Activated CD8-positive, alpha-beta memory T cell treated with anti-CD3 and anti-CD28 coated beads, Interleukin-2, amount 10 ng/mL, durations not matched to agents 7 days and 5 days (primary cell): Measurements from ENCODE around the gene FARS2. TPM values are rescaled to one million over a fixed set of nuclear protein-coding genes. Genes with fewer than 3 reads are reported as not detected.

Source experiments
- ATAC-seq: fragments of 150-1000 bp; cut with Tn5 transposase; one replicate; pipeline ENCODE4 v1.10.0; 2021; ENCODE audit warnings: moderate library complexity
- CTCF ChIA-PET: fragments of 350-600 bp; sonication (Branson Sonifier 250); formaldehyde crosslinking; loops from one replicate; lab custom pipeline; 2021; ENCODE audit warnings: antibody characterized with exemption; lab: Charles Lee
- DNase-seq: peaks from one replicate; pipeline ENCODE4 v3.0.0-alpha.2; 2020
- H3K27ac Mint-ChIP-seq: one replicate; pipeline ENCODE4 v1.8.0; 2021; ENCODE audit warnings: mild to moderate bottlenecking, mixed read lengths
- H3K27me3 Mint-ChIP-seq: one replicate; pipeline ENCODE4 v1.8.0; 2021; ENCODE audit warnings: mixed read lengths
- H3K36me3 Mint-ChIP-seq: one replicate; pipeline ENCODE4 v1.8.0; 2021; ENCODE audit warnings: mild to moderate bottlenecking, mixed read lengths
- H3K4me1 Mint-ChIP-seq: one replicate; pipeline ENCODE4 v1.8.0; 2021; ENCODE audit warnings: mixed read lengths
- H3K4me3 Mint-ChIP-seq: one replicate; pipeline ENCODE4 v1.8.0; 2021; ENCODE audit warnings: mild to moderate bottlenecking, moderate library complexity, mixed read lengths
- H3K9me3 Mint-ChIP-seq: one replicate; pipeline ENCODE4 v1.8.0; 2022; ENCODE audit warnings: low read depth, mixed read lengths
- total RNA-seq, 2 experiments: library from RNA; stranded (reverse); gene quantifications; one replicate each; pipeline ENCODE4 v1.2.3, GENCODE V29; 2021

Gene FARS2
- total RNA-seq, 2 experiments from 2014 or later = 23.2 to 28.3 TPM

DNA sequence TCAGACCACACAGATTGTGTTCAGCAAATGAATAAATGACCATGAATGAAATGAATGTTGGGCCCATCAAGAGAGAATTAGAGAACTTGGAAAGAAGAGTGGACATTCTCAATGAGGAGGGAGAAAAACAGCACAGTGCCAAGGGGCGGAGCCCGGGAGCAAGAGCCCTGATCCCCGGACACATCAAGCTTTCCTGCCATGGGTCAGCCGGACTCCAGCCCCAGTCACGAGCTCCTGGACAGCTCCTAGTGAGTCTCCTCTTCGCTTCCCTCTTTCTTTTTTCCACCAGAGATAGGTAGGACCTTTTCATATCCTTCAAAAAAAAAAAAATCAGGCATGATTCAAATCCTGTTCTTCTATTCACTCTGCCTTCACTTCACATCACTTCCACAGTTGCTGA, 471.2 kb downstream of the FARS2 start:
- CTCF ChIA-PET = interaction anchor here (1.0 kb wide), 1 partner anchor 11 kb away, joined by 3 read pairs; no protein-coding TSS in a partner anchor
- Mint-ChIP-seq H3K9me3 (no peaks in the 10 kb centered on the region), H3K36me3 (no peaks in the 10 kb centered on the region), H3K4me3 (no peak overlapping the region), H3K27ac (no peak overlapping the region), H3K27me3 (no peaks in the 10 kb centered on the region), H3K4me1 (no peaks in the 10 kb centered on the region)
- ATAC-seq = no peak
- DNase-seq = no peak

DNA sequence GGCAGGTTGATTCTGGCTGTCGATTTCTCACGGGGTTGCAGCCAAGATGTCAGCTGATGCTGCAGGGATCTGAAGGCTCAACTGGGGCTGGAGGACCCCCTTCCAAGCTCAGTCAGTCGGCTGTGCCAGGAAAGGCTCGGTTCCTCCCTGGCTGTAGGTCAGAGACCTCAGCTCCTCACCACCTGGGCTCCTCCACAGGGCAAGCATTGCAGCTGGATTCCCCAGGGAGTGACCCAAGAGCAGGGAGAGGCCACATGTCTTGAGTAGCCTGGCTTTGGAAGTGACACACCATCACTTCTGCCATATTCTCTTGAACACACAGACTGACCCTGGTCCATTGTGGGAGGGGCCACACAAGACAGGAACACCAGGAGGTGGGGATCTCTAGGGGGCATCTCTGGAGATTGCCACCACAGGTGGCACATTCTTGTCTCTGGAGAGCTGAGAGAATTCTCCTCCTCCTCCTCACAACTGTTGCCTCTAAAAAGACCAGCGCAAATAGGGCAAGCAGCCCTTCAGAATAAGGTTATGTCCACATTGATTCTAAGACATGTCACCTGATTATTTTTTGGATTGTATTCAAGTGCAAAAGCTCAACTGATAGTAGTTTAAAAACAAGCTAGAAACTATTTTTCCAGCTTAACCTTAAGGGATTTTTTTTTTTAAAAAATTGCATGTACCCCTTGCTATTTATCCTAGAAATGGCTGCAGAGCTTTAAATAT, 474.9 kb downstream of the FARS2 start:
- Mint-ChIP-seq H3K9me3 (no peaks in the 10 kb centered on the region), H3K4me1 (peaks cover 2% of the 10 kb centered on the region), H3K4me3 (no peak overlapping the region), H3K27ac (no peak overlapping the region), H3K27me3 (no peaks in the 10 kb centered on the region), H3K36me3 (no peaks in the 10 kb centered on the region)
- CTCF ChIA-PET = interaction anchor here (1.6 kb wide), 1 partner anchor 12 kb away, joined by 4 read pairs; no protein-coding TSS in a partner anchor
- ATAC-seq (no peak), DNase-seq (no peak)

DNA sequence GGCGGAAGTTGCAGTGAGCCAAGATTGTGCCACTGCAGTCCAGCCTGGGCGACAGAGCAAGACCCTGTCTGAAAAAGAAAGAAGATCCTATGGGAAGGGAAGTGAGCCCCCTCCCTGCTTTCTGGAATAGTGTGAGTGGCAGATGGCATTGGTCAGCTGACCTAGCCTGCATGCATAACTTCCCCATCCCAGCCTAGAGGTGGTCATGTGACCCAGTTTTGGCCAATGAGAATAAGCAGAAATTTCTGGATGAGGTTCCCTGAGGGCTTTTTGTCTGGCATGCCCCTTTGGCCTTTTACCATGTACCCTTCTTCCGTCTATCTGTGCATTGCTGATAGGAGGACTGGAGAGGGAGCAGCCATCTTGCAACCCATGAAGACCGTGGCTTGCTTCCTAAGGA, 476.1 kb downstream of the FARS2 start:
- DNase-seq (no peak), ATAC-seq (no peak)
- Mint-ChIP-seq H3K27me3 (no peaks in the 10 kb centered on the region), H3K9me3 (no peaks in the 10 kb centered on the region), H3K27ac (no peak overlapping the region), H3K36me3 (no peaks in the 10 kb centered on the region), H3K4me1 (peaks cover 2% of the 10 kb centered on the region), H3K4me3 (no peak overlapping the region)
- CTCF ChIA-PET = interaction anchor here (1.6 kb wide), 1 partner anchor 11 kb away, joined by 4 read pairs; no protein-coding TSS in a partner anchor

DNA sequence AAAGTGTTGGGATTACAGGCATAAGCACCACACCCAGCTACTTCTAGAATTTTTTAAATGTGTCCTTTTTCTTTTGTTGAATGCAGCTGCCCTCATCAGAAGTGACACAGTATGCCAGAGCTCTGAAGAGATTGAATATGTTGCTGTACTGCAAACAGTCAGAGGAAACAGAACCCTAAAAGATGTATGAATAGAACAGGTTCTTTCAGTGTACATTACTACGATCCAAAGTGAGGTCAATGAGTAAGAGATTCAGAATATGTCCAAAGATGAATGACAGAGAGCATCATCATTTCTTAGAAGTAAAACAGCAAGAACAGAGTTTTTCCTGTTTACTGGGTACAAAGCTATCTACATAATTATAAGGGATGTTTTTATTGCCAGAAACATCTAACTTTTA, 476.9 kb downstream of the FARS2 start:
- H3K36me3 Mint-ChIP-seq = no peaks in the 10 kb centered on the region
- CTCF ChIA-PET = no interaction called here
- peaks cover 2% of the 10 kb centered on the region for H3K4me1 Mint-ChIP-seq
- H3K27me3 Mint-ChIP-seq = no peaks in the 10 kb centered on the region
- no peaks in the 10 kb centered on the region for H3K9me3 Mint-ChIP-seq
- no peak overlapping the region for H3K27ac Mint-ChIP-seq
- DNase-seq (no peak), ATAC-seq (no peak)
- H3K4me3 Mint-ChIP-seq = no peak overlapping the region

DNA sequence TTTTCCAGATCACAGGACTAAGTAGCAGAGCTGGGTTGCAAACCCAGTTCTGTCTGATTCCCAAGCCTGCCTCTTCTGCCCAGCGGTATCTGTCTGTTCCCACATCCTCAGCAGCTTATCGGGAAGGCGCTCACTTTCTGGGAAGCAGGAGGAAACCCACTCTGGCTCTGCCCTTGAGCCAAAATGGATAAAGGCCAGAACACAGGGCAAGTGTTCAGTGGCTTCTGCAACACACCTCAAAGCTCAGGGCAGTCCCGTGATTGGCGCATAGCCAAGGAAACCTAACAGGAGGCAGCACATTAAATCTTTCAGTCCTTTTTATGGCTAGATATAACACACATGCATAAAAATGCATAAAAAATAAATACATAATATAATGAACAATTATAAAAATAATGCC, 483.2 kb downstream of the FARS2 start:
- H3K4me1 Mint-ChIP-seq = no peaks in the 10 kb centered on the region
- DNase-seq (no peak), ATAC-seq (no peak)
- no peaks in the 10 kb centered on the region for H3K27me3 Mint-ChIP-seq
- peaks cover 1% of the 10 kb centered on the region for H3K36me3 Mint-ChIP-seq
- H3K9me3 Mint-ChIP-seq = no peaks in the 10 kb centered on the region
- no peak overlapping the region for H3K4me3 Mint-ChIP-seq
- CTCF ChIA-PET = no interaction called here
- H3K27ac Mint-ChIP-seq = no peak overlapping the region

DNA sequence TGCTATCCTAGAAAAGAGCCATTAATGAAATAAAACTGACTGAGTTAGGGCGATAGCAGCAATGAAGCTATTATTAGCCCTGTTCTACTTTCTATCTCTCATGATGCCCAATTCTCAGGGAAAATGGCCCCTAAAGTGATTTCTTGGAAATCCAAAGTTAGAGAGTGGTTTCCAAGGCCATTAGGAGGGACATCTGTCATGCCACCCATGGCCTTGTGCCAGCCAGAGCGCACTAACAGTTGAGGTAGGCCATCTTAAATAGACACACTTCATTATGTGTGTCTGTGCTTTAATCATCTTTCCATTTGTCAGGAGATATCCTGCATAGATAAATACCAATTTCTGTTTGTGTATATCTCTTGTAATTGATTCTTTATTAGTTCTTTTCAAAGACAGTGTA, 483.8 kb downstream of the FARS2 start:
- H3K27ac Mint-ChIP-seq = no peak overlapping the region
- peaks cover 1% of the 10 kb centered on the region for H3K36me3 Mint-ChIP-seq
- CTCF ChIA-PET = no interaction called here
- no peak for DNase-seq
- no peaks in the 10 kb centered on the region for H3K27me3 Mint-ChIP-seq
- no peaks in the 10 kb centered on the region for H3K4me1 Mint-ChIP-seq
- no peaks in the 10 kb centered on the region for H3K9me3 Mint-ChIP-seq
- no peak for ATAC-seq
- no peak overlapping the region for H3K4me3 Mint-ChIP-seq

DNA sequence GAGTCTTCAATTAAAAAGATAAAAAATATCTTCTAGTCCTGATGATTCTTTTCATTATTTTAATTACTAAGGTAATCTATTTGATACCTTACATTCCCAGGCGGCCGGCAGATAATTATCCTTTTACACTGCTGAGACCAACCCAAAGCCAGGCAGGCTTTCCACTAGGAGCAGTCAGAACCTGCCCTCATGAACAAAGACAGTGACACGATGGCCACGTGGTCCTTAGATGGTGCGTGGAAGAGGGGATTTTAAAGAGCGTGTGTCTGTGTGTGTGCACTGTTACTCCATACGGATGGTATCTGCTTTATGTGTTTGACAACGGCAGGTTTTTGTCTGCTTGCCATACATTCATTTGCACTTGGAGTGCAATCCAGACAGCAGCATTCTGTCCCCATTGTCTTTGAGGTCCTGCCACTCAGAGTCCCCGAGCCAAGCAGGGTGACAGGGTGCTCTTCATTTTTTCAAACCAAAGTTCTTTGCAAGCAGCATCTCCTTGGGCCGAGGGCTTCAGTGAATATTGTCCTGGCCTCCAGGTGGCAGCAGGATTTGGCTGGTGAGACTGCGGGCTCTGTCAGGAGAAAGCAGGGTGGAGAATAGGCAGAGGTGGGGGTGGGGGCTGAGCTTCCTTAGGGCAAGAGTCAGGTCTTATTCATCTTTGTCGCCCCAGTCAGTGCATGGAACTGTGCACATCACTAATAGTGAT, 484.9 kb downstream of the FARS2 start:
- Mint-ChIP-seq H3K4me3 (no peak overlapping the region), H3K27ac (no peak overlapping the region), H3K36me3 (peaks cover 1% of the 10 kb centered on the region), H3K9me3 (no peaks in the 10 kb centered on the region), H3K4me1 (no peaks in the 10 kb centered on the region), H3K27me3 (no peaks in the 10 kb centered on the region)
- DNase-seq = no peak
- no peak for ATAC-seq
- CTCF ChIA-PET = no interaction called here

DNA sequence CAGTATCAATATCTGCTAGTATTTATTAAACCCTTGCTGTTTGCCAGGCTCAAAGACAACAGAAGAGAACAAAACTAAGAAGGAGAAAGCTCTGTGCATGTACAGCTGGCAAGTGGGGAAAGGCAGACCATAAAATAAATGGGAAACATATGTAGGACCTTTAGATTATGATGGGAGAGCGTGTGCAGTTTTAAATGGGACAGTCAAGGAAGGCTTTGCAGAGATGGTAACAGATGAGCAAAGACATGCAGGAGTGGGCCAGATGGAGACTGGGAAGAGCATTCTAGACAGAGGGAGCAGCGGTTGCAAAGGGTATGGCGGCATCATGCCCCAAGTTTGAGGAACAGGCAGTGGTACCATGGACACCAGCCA, 485.4 kb downstream of the FARS2 start:
- Mint-ChIP-seq H3K27me3 (no peaks in the 10 kb centered on the region), H3K27ac (no peak overlapping the region), H3K9me3 (no peaks in the 10 kb centered on the region), H3K4me3 (no peak overlapping the region), H3K4me1 (no peaks in the 10 kb centered on the region), H3K36me3 (peaks cover 1% of the 10 kb centered on the region)
- DNase-seq (no peak), ATAC-seq (no peak)
- CTCF ChIA-PET = no interaction called here

DNA sequence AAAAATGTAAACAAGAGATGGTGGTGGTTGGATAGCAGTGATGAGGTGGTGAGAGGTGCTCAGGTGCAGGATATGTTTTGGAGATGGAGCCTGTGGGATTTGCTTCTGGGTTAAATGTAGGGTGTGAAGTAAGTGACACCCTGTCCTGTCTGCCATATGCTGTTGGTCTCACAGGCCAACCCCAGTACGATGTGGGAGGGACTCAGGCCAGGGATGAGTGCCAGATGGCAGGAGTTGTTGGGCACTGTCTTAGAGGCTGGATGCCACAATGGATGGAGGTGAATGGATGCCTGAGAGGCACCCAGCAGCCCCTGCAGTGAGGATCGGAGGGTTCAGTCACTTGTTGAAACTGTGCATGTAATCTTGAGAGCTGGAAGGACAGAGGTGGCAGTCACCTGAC, 486.1 kb downstream of the FARS2 start:
- Mint-ChIP-seq H3K9me3 (no peaks in the 10 kb centered on the region), H3K4me1 (no peaks in the 10 kb centered on the region), H3K27ac (no peak overlapping the region), H3K4me3 (no peak overlapping the region), H3K27me3 (no peaks in the 10 kb centered on the region), H3K36me3 (peaks cover 1% of the 10 kb centered on the region)
- no peak for ATAC-seq
- CTCF ChIA-PET = no interaction called here
- no peak for DNase-seq

DNA sequence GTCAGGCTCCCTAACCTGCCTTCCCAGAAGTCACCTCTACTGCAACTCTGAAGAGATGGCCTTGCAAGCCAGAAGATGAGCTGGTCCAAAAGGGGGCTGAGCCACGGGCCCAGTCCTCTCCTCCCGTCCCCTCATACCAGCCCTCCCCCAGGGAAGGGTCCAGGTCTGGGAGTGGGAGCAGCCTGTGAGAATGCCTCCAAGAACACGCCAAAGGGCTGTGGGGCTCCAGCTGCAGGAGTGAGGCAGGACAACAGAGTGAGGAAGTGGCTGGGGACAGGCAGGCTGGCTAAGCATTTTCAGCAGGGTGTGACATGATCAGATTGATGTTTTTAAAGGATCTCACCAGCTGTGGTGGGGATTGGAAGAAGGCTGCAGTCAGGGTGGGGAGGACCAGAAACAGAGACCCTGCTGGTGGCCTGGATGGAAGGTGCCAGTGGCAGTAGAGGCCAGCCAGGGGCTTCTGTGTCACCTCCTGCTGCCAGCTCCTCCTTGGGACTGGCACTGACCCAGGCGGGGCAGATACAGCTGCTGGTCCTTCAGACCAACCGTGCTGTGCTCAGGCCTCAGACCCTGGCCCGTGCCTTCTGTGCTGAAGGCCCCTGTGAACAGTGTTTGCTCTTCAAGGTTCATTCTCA, 487.8 kb downstream of the FARS2 start:
- DNase-seq (no peak), ATAC-seq (no peak)
- H3K4me1 Mint-ChIP-seq = no peaks in the 10 kb centered on the region
- no peaks in the 10 kb centered on the region for H3K27me3 Mint-ChIP-seq
- H3K36me3 Mint-ChIP-seq = peaks cover 7% of the 10 kb centered on the region
- no peak overlapping the region for H3K27ac Mint-ChIP-seq
- no peak overlapping the region for H3K4me3 Mint-ChIP-seq
- CTCF ChIA-PET = interaction anchor here (1.2 kb wide), 1 partner anchor 13 kb away, joined by 4 read pairs; no protein-coding TSS in a partner anchor
- no peaks in the 10 kb centered on the region for H3K9me3 Mint-ChIP-seq

DNA sequence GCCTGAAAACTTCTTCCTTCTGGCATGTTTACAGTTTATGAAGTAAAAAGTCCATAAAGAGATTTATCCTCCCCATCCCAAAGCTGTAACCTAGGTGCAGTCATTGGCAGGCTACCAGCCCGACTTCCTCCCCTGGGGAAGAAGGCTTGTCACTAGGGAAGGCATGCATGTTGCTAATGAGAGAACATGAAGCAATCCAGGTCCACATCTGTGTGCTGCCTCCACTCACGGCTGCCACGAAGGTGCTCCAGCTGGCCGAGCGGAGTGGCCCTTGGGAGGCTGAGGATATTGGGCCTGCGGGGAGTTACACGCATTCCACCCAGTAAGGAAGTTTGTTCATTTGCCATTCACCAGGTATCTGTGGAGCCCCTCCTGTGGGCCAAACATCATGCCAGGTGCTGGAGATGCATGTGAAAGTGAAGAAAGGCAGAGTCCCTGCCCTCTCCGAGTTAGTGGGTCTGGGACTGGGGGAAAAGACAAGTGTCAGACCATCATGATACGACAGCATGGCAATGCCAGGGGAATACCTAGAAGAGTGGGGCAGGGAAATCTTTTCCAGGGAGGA, 488.4 kb downstream of the FARS2 start:
- H3K27me3 Mint-ChIP-seq = no peaks in the 10 kb centered on the region
- peaks cover 4% of the 10 kb centered on the region for H3K9me3 Mint-ChIP-seq
- peaks cover 11% of the 10 kb centered on the region for H3K36me3 Mint-ChIP-seq
- DNase-seq (no peak), ATAC-seq (no peak)
- no peaks in the 10 kb centered on the region for H3K4me1 Mint-ChIP-seq
- H3K4me3 Mint-ChIP-seq = no peak overlapping the region
- H3K27ac Mint-ChIP-seq = no peak overlapping the region
- CTCF ChIA-PET = no interaction called here

DNA sequence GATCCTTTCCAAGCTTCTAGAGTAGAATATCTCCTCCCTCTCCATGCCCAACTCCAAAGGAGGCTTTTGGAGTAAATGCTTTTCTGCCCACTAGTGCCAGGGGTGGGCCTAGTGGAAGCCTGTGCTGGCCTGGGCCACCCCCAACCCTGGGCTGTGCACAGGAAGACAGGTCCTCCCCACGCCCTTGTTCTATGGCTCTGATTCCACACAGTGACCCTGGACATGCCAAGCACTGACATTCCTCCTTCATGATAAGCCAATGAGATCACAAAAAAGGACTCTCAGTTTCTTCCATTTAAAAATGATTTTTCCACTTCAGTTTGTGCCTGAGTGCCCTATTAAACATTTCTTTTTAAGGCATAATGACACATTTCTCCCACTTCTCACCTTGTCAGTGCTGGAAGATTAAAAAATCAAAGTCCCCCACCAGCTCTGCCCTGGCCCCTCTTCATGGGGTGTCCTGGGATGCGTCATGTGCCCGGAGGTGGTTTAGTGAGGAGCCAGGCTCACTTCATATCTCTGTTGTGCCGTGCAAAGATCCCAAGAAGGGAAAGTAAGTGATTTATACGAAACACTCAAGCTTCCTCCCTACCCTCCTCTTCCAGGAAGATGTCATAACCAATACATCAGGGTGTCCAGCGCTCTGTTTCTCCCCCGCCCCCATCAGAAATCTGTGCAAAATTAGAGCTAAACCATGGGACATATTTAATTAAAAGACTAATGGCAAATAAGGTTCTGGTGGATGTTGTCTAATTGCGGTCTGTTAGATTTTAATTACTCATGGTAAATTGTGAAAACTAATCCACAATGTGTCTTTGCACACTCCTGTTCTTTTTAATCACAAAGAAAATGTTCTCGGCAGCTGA, 490.4 kb downstream of the FARS2 start:
- peaks cover 24% of the 10 kb centered on the region for H3K36me3 Mint-ChIP-seq
- CTCF ChIA-PET = no interaction called here
- H3K9me3 Mint-ChIP-seq = peaks cover 10% of the 10 kb centered on the region

DNA sequence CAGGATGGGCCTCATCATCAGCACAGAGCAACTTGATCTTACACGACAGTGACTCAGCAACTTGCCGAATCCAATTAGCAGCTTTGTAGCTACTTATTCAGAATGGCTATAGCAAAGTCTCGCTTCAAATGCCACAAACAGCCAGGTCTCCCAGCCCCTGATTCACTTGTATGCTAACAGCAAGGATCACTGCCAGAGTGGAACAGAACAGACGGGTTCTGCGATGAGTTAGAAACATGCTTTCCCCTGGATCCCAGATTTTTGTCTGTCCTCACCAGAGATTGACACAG, 491.0 kb downstream of the FARS2 start:
- DNase-seq (no peak), ATAC-seq (no peak)
- Mint-ChIP-seq H3K36me3 (peaks cover 23% of the 10 kb centered on the region), H3K27ac (no peak overlapping the region), H3K4me3 (no peak overlapping the region), H3K27me3 (no peaks in the 10 kb centered on the region), H3K4me1 (no peaks in the 10 kb centered on the region), H3K9me3 (peaks cover 10% of the 10 kb centered on the region)
- CTCF ChIA-PET = no interaction called here

More for the DNA sequence above, 490.4 kb downstream of the FARS2 start:
- Mint-ChIP-seq H3K27ac (no peak overlapping the region), H3K27me3 (no peaks in the 10 kb centered on the region), H3K4me3 (no peak overlapping the region), H3K4me1 (no peaks in the 10 kb centered on the region)
- DNase-seq = no peak
- no peak for ATAC-seq
